Lower leg skin (tissue), 4 donors: ENCODE results near the gene SART1. TPM values are rescaled to one million over a fixed set of nuclear protein-coding genes. Genes with fewer than 3 reads are reported as not detected.

ENCODE experiments used
- DNase-seq, 2 donors: peaks; one replicate each; pipeline ENCODE4 v3.0.0-alpha.2; 2019; ENCODE audit warnings: low spot score in 2 of 2
- H3K4me3 ChIP-seq: fragments of 200-600 bp; sonication (generic); 2 replicates; pipeline ENCODE4 v1.5.1; 2017; ENCODE audit warnings: mild to moderate bottlenecking, low read depth; ENCODE audit not compliant: poor library complexity, severe bottlenecking
- POLR2A ChIP-seq, 2 donors: fragments of 450-650 bp; IDR thresholded peaks; one replicate each; pipeline ENCODE4 v1.6.1; 2016 to 2017; ENCODE audit warnings: antibody characterized with exemption in 2 of 2, mild to moderate bottlenecking in 1 of 2, moderate library complexity in 1 of 2
- WGBS, 2 donors: methylation state at CpG; one replicate each; pipeline ENCODE4 v1.1.5; 2018; 5-methylcytosine and 5-hydroxymethylcytosine counted together
- intact Hi-C: fragments of 100-400 bp; cut with DNase I; formaldehyde crosslinking; loops from one replicate; pipeline ENCODE4 v1.15.0; 2023; ENCODE audit warnings: low total_unique reads
- total RNA-seq, 4 donors: library from RNA; depleted of rRNA; stranded (reverse); fragments of >200 nt; gene quantifications; one replicate each; pipeline ENCODE4 v1.1.0, GENCODE V29; 2016
- TF ChIP-seq, protein P1 (sequence below), 3 donors: fragments of 450-650 bp; IDR thresholded peaks; one replicate each; pipeline ENCODE4 v1.5.1; 2016; ENCODE audit warnings: antibody characterized with exemption in 3 of 3, mild to moderate bottlenecking in 3 of 3, moderate library complexity in 2 of 3

The SART1 gene
- total RNA-seq, 4 donors from 2014 or later: 35.0 to 73.5 (median 55.4) TPM

DNA sequence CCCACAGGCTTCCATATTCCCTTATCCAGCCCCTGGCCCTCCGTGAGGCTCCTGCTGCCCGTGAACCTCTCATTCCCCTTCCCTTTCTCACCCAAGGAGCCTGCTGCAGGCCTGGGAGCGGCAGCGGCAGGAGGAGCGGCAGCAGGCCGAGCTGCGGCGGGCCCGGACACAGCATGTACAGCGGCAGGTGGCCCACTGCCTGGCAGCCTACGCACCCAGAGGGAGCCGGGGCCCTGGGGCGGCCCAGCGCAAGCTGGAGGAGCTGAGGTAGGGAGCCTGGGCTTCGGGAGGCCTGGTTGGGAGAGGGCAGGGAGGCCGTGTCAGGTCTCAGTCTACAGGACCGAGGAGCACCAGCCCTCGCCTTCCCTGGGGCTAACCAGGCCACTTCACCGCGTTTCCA is 8.1 kb upstream of the SART1 start:
- no peak for DNase-seq
- no peak overlapping the region for H3K4me3 ChIP-seq
- intact Hi-C loops: no loop called here
- 83 to 86% methylated on average over 20 of the region's 20 CpGs for WGBS, 2 donors
- no peak for TF ChIP-seq POLR2A (IDR thresholded peaks at IDR 0.05)
- TF ChIP-seq, protein P1, sequence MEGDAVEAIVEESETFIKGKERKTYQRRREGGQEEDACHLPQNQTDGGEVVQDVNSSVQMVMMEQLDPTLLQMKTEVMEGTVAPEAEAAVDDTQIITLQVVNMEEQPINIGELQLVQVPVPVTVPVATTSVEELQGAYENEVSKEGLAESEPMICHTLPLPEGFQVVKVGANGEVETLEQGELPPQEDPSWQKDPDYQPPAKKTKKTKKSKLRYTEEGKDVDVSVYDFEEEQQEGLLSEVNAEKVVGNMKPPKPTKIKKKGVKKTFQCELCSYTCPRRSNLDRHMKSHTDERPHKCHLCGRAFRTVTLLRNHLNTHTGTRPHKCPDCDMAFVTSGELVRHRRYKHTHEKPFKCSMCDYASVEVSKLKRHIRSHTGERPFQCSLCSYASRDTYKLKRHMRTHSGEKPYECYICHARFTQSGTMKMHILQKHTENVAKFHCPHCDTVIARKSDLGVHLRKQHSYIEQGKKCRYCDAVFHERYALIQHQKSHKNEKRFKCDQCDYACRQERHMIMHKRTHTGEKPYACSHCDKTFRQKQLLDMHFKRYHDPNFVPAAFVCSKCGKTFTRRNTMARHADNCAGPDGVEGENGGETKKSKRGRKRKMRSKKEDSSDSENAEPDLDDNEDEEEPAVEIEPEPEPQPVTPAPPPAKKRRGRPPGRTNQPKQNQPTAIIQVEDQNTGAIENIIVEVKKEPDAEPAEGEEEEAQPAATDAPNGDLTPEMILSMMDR (IDR thresholded peaks at IDR 0.05): no peak

DNA sequence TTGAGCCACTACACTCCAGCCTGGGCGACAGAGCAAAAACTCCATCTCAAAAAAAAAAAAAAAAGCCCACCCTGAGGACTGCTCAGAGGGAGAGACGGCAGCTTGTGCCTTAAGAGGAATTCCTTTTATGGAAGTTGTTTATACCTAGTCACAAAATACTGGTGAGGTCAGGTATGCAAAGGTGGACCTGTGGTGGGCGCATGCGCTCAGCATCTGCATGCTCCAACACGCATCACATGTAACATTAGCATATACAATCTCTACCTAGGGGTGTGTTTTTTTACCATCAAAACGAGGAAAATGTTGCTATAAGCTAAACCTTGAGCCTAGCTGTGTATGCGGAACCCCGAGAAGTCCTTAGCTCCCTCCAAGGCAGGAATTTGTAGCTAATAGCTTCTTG is 6.8 kb upstream of the SART1 start:
- DNase-seq: no peak
- intact Hi-C loops: no loop called here
- TF ChIP-seq, protein P1 (IDR thresholded peaks at IDR 0.05): no peak
- TF ChIP-seq POLR2A (IDR thresholded peaks at IDR 0.05): no peak
- no peak overlapping the region for H3K4me3 ChIP-seq
- 49 to 53% methylated on average over 8 of the region's 8 CpGs for WGBS, 2 donors

- no peak for TF ChIP-seq POLR2A (IDR thresholded peaks at IDR 0.05)
- TF ChIP-seq, protein P1 (IDR thresholded peaks at IDR 0.05): no peak
- WGBS, 2 donors: 35% methylated on average over 4 of the region's 4 CpGs
- no peak overlapping the region for H3K4me3 ChIP-seq
- intact Hi-C loops: no loop called here
- DNase-seq: no peak
These were observed 3.2 kb upstream of the SART1 start for GRCh38 chr11:65958291-65958690.

DNA sequence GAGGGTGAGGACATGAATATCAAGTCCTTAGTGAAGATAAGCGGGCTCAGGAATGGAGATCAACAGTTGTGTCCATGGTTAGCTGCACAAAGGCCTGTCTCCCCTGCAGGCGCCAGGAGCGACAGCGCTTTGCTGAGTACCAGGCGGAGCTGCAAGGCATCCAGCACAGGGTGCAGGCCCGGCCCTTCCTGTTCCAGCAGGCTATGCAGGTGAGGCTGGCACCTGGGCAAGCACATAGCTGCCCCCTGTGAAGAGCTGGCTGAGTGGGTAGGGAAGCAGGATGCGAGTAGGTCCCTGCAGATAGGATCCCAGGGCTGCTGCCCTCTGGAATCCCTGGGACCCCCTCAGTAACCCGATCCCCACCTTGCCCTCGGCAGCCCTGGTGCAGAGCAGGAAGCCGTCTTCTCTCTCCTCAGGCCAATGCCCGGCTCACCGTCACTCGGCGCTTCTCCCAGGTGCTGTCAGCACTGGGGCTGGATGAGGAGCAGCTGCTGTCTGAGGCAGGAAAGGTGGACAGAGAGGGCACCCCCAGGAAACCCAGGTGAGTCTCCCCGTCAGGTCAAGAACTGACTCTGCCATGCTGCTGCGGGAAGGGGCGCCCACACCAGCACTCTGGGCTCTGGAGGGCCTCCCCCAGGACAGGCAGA is 2.6 kb upstream of the SART1 start:
- TF ChIP-seq POLR2A (IDR thresholded peaks at IDR 0.05): no peak
- TF ChIP-seq, protein P1 (IDR thresholded peaks at IDR 0.05): no peak
- intact Hi-C loops: no loop called here
- 68 to 71% methylated on average over 12 to 17 of the region's 17 CpGs for WGBS, 2 donors
- no peak overlapping the region for H3K4me3 ChIP-seq
- no peak for DNase-seq

- intact Hi-C loops: no loop called here
- TF ChIP-seq, protein P1 (IDR thresholded peaks at IDR 0.05): no peak
- no peak for TF ChIP-seq POLR2A (IDR thresholded peaks at IDR 0.05)
- peak overlapping the region; percentile 93 for H3K4me3 ChIP-seq
- no peak for DNase-seq
- 50 to 52% methylated on average over 16 of the region's 16 CpGs for WGBS, 2 donors
These were observed 689 bp upstream of the SART1 start for GRCh38 chr11:65960824-65961266.

GRCh38 chr11:65962141-65962564 is 619 bp downstream of the SART1 start:
- peak overlapping the region; percentile 93 for H3K4me3 ChIP-seq
- 2 to 5% methylated on average over 13 of the region's 13 CpGs for WGBS, 2 donors
- intact Hi-C loops: no loop called here
- no peak for TF ChIP-seq POLR2A (IDR thresholded peaks at IDR 0.05)
- TF ChIP-seq, protein P1 (IDR thresholded peaks at IDR 0.05): no peak
- no peak for DNase-seq
